ENCODE results near the gene ATP11C. TPM values are rescaled to one million over a fixed set of nuclear protein-coding genes. Genes with fewer than 3 reads are reported as not detected.
"Not testable (repeated sequence)": the region's sequence is repeated elsewhere in the genome, so short reads cannot be mapped to it uniquely, and the experiment has no call there.

ATP11C gene
- total RNA-seq, 1 donor from 2014 or later = 47.2 TPM

- H3K36me3 Mint-ChIP-seq (ENCODE audit: unreplicated experiment) = no peaks in the 10 kb centered on the region
- H3K4me1 Mint-ChIP-seq (ENCODE audit: low read depth, unreplicated experiment) = peaks cover 3% of the 10 kb centered on the region
- H3K4me3 Mint-ChIP-seq (ENCODE audit: unreplicated experiment) = no peak overlapping the region
- no peaks in the 10 kb centered on the region for H3K27me3 Mint-ChIP-seq (ENCODE audit: unreplicated experiment)
- TF ChIP-seq, protein P1, sequence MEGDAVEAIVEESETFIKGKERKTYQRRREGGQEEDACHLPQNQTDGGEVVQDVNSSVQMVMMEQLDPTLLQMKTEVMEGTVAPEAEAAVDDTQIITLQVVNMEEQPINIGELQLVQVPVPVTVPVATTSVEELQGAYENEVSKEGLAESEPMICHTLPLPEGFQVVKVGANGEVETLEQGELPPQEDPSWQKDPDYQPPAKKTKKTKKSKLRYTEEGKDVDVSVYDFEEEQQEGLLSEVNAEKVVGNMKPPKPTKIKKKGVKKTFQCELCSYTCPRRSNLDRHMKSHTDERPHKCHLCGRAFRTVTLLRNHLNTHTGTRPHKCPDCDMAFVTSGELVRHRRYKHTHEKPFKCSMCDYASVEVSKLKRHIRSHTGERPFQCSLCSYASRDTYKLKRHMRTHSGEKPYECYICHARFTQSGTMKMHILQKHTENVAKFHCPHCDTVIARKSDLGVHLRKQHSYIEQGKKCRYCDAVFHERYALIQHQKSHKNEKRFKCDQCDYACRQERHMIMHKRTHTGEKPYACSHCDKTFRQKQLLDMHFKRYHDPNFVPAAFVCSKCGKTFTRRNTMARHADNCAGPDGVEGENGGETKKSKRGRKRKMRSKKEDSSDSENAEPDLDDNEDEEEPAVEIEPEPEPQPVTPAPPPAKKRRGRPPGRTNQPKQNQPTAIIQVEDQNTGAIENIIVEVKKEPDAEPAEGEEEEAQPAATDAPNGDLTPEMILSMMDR (IDR thresholded peaks at IDR 0.05; ENCODE audit: partially characterized antibody, unreplicated experiment) = no peak
- H3K9me3 Mint-ChIP-seq (ENCODE audit: unreplicated experiment) = peaks cover under 1% of the 10 kb centered on the region
- no peak overlapping the region for H3K27ac Mint-ChIP-seq (ENCODE audit: unreplicated experiment)
- DNase-seq = no peak
These were observed 88.0 kb downstream of the ATP11C start for GRCh38 chrX:139844884-139845283.

GRCh38 chrX:139844163-139844562 is 88.7 kb downstream of the ATP11C start:
- H3K4me1 Mint-ChIP-seq (ENCODE audit: low read depth, unreplicated experiment) = peaks cover 3% of the 10 kb centered on the region

GRCh38 chrX:139842326-139843185 is 90.3 kb downstream of the ATP11C start:
- no peak for DNase-seq
- no peaks in the 10 kb centered on the region for H3K27me3 Mint-ChIP-seq (ENCODE audit: unreplicated experiment)
- no peak overlapping the region for H3K27ac Mint-ChIP-seq (ENCODE audit: unreplicated experiment)
- peaks cover 3% of the 10 kb centered on the region for H3K4me1 Mint-ChIP-seq (ENCODE audit: low read depth, unreplicated experiment)
- TF ChIP-seq, protein P1 (IDR thresholded peaks at IDR 0.05; ENCODE audit: partially characterized antibody, unreplicated experiment) = no peak
- H3K36me3 Mint-ChIP-seq (ENCODE audit: unreplicated experiment) = no peaks in the 10 kb centered on the region
- peaks cover 3% of the 10 kb centered on the region for H3K9me3 Mint-ChIP-seq (ENCODE audit: unreplicated experiment)
- H3K4me3 Mint-ChIP-seq (ENCODE audit: unreplicated experiment) = no peak overlapping the region

More at GRCh38 chrX:139844163-139844562, 88.7 kb downstream of the ATP11C start:
- Mint-ChIP-seq H3K9me3 (ENCODE audit: unreplicated experiment) (peaks cover 3% of the 10 kb centered on the region), H3K27ac (ENCODE audit: unreplicated experiment) (no peak overlapping the region), H3K36me3 (ENCODE audit: unreplicated experiment) (no peaks in the 10 kb centered on the region), H3K27me3 (ENCODE audit: unreplicated experiment) (no peaks in the 10 kb centered on the region), H3K4me3 (ENCODE audit: unreplicated experiment) (no peak overlapping the region)
- no peak for DNase-seq
- TF ChIP-seq, protein P1 (IDR thresholded peaks at IDR 0.05; ENCODE audit: partially characterized antibody, unreplicated experiment) = no peak

- not testable (repeated sequence) for H3K27ac Mint-ChIP-seq (ENCODE audit: unreplicated experiment); H3K4me3 Mint-ChIP-seq (ENCODE audit: unreplicated experiment); DNase-seq; H3K27me3 Mint-ChIP-seq (ENCODE audit: unreplicated experiment); H3K36me3 Mint-ChIP-seq (ENCODE audit: unreplicated experiment); H3K4me1 Mint-ChIP-seq (ENCODE audit: low read depth, unreplicated experiment); H3K9me3 Mint-ChIP-seq (ENCODE audit: unreplicated experiment)
These were observed 96.5 kb downstream of the ATP11C start for GRCh38 chrX:139836335-139836734.

DNA sequence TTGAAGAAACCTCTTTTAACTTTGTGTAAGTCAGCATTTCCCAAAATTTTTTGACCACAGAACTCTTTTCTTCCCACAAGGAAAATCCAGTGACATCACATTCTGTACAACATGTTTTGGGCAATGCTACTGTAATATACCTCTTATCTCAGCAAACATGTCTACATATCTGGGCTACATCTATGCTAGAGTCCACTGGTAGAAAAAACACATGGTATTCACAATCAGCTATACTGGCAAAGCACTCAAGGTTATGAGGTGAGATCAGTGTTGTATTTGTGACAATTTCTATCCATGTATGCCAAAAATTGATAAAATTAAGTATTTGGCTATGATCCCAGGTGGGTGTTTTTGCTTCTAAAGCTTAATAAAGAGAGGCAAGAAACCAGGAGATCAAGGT is 98.0 kb downstream of the ATP11C start:
- Mint-ChIP-seq H3K27me3 (ENCODE audit: unreplicated experiment) (no peaks in the 10 kb centered on the region), H3K9me3 (ENCODE audit: unreplicated experiment) (peaks cover 3% of the 10 kb centered on the region)
- no peak for DNase-seq

More for the DNA sequence above, 98.0 kb downstream of the ATP11C start:
- Mint-ChIP-seq H3K36me3 (ENCODE audit: unreplicated experiment) (no peaks in the 10 kb centered on the region), H3K4me1 (ENCODE audit: low read depth, unreplicated experiment) (peaks cover 6% of the 10 kb centered on the region), H3K27ac (ENCODE audit: unreplicated experiment) (no peak overlapping the region), H3K4me3 (ENCODE audit: unreplicated experiment) (no peak overlapping the region)
- TF ChIP-seq, protein P1 (IDR thresholded peaks at IDR 0.05; ENCODE audit: partially characterized antibody, unreplicated experiment) = no peak
